ENCODE results near the gene RHOBTB1.

Gene RHOBTB1, protein sequence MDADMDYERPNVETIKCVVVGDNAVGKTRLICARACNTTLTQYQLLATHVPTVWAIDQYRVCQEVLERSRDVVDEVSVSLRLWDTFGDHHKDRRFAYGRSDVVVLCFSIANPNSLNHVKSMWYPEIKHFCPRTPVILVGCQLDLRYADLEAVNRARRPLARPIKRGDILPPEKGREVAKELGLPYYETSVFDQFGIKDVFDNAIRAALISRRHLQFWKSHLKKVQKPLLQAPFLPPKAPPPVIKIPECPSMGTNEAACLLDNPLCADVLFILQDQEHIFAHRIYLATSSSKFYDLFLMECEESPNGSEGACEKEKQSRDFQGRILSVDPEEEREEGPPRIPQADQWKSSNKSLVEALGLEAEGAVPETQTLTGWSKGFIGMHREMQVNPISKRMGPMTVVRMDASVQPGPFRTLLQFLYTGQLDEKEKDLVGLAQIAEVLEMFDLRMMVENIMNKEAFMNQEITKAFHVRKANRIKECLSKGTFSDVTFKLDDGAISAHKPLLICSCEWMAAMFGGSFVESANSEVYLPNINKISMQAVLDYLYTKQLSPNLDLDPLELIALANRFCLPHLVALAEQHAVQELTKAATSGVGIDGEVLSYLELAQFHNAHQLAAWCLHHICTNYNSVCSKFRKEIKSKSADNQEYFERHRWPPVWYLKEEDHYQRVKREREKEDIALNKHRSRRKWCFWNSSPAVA

DNA sequence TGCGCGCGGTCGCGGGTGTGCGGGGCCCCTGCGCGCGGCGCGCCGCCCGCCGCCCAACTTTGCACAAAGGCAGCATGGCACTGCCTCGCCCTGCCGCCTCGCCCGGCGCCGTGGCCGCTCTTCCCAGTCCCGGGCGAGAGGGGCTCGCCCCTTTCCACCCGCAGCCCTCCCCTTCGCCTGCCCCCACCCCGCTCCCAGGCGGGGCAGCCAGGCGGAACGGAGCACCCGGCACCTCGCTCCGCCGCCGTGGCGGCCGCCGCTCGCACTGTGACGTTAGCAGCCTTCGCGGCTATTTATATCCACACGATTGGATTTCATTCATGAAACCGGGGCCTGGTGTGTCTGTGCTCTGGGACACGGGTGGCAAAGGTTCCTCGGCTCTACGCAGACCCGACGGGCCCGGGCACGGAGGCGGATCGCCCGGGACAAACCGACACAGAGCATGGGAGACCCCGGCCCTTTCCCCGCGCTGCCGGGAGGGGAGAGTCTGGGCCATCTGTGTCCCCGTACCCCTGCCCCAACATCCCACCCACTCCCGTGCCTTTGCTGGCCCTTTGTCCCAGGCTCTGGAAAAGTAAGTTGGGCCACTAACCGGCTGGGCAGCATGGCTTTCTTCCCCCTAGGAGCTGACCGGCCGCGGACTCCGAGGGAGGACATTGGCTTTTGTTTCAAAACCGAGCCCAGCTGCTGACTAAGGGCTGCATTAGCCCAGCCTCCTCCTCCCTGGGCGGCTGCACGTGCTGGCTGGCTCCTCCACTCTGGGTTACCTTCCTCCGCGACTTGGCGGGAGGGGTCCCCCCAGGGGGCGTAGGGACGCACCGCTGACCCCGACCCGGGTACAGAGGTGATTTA is at the start of gene RHOBTB1:
RHOBTB1 (minus strand) TSS at position 128 of the 852 bp plus-strand sequence. CDS start 32,643 bp downstream, outside the sequence.
- Mint-ChIP-seq H3K27ac (ENCODE audit: low read depth) (no peak within 1 kb of the TSS), H3K4me1 (peaks cover 16% of the 10 kb centered on the region), H3K27me3 (peaks cover 88% of the 10 kb centered on the region), H3K36me3 (ENCODE audit: insufficient read depth) (peaks cover 2% of the 10 kb centered on the region), H3K9me3 (no peaks in the 10 kb centered on the region), H3K4me3 (peak within 1 kb of the TSS; percentile 70)
- ATAC-seq (replicated peaks; ENCODE audit: extremely low read depth, poor library complexity, severe bottlenecking) (peak; percentile 51), DNase-seq (ENCODE audit: low spot score in 2 of 2) (no peak)

DNA sequence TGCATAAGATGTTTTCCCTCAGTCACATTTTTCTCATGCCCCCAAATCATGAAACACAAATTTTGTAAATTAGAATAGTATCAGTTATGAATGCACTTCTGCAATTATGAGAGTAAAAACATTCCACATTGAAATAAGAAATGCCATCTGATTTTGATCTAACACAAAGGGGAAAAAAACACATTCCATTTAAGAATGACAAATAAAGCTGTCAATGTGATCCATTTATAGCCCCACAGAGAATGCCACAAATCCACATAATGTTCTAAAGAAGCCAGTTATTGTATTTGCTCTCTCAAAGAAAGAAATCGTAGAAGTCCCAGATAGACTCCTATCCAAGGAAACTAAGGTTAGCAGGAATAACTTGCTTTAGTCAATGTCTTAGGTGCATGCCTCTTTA is 48.7 kb upstream of the RHOBTB1 start:
- Mint-ChIP-seq H3K27me3 (peaks cover 45% of the 10 kb centered on the region), H3K4me1 (no peaks in the 10 kb centered on the region), H3K4me3 (no peak overlapping the region), H3K27ac (ENCODE audit: low read depth) (no peak overlapping the region), H3K36me3 (ENCODE audit: insufficient read depth) (peaks cover 1% of the 10 kb centered on the region), H3K9me3 (no peaks in the 10 kb centered on the region)
- DNase-seq (ENCODE audit: low spot score in 2 of 2): no peak
- ATAC-seq (replicated peaks; ENCODE audit: extremely low read depth, poor library complexity, severe bottlenecking): no peak

DNA sequence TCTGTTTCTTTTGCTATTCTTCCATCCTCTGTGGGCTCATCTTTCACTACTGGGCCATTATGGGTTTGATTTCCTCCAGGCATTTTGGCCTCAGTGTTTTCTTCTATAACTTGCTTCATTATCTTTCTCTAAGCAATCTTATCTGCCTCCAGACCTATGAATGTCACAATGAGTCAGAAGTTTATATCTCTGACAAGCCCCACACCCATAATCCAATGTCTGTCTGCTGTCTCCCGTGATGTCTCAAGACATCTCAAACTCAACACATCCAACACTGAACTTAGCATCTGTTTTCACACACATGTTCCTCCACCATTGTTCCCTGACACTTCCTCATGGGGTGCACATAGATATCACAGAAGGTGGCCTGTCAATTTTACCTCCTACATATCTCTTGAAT is 46.7 kb upstream of the RHOBTB1 start:
- ATAC-seq (replicated peaks; ENCODE audit: extremely low read depth, poor library complexity, severe bottlenecking): no peak
- Mint-ChIP-seq H3K27me3 (peaks cover 42% of the 10 kb centered on the region), H3K4me3 (no peak overlapping the region), H3K4me1 (no peaks in the 10 kb centered on the region), H3K27ac (ENCODE audit: low read depth) (no peak overlapping the region), H3K9me3 (no peaks in the 10 kb centered on the region), H3K36me3 (ENCODE audit: insufficient read depth) (peaks cover 1% of the 10 kb centered on the region)
- no peak for DNase-seq (ENCODE audit: low spot score in 2 of 2)

DNA sequence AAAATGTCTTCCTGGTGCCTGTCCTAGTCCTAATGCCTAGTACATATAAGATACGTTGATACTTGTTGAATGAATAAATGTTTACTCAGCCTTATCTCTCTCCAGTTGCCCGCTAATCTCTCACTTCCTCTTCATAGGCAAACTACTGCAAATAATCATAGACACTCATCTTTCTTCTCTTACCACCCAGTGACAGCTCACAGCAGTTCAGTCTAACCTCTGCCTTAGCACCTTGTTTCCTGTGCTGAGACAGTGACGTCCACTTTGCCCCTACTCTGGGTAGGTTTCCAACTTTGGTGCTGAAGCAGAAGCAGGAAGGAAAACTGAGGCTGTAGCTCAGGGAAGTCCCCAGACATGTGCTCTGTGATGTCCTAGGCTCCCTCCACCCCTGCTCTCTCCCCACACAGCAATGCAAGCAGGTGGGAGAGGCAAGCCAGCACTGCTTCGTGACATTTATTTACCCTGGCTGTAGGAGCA is 45.5 kb upstream of the RHOBTB1 start:
- no peaks in the 10 kb centered on the region for H3K9me3 Mint-ChIP-seq
- H3K4me3 Mint-ChIP-seq: no peak overlapping the region
- H3K36me3 Mint-ChIP-seq (ENCODE audit: insufficient read depth): peaks cover 1% of the 10 kb centered on the region
- H3K27ac Mint-ChIP-seq (ENCODE audit: low read depth): no peak overlapping the region
- peaks cover 41% of the 10 kb centered on the region for H3K27me3 Mint-ChIP-seq
- no peak for ATAC-seq (replicated peaks; ENCODE audit: extremely low read depth, poor library complexity, severe bottlenecking)
- H3K4me1 Mint-ChIP-seq: no peaks in the 10 kb centered on the region
- no peak for DNase-seq (ENCODE audit: low spot score in 2 of 2)

DNA sequence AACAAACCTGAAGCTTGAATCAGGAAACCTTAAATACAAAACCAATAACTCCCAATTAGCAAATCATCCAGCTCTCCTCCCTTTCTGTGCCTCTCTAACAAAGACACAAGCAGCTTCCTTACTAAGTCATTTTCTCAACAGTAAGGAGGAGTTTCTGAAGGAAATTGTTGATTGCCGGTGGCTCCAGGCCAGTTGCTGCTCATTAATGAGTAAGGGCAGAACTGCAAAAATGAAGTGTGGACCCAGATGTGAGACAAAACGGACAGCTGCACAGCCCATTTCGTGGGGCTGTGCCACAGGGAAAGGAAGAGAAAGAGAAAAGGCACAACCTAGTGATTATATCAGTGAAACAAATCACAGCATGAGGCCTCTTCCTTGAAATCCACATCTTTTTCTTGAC is 42.8 kb upstream of the RHOBTB1 start:
- Mint-ChIP-seq H3K4me3 (no peak overlapping the region), H3K4me1 (no peaks in the 10 kb centered on the region), H3K27me3 (peaks cover 37% of the 10 kb centered on the region), H3K9me3 (no peaks in the 10 kb centered on the region), H3K27ac (ENCODE audit: low read depth) (no peak overlapping the region), H3K36me3 (ENCODE audit: insufficient read depth) (peaks cover 1% of the 10 kb centered on the region)
- no peak for ATAC-seq (replicated peaks; ENCODE audit: extremely low read depth, poor library complexity, severe bottlenecking)
- DNase-seq (ENCODE audit: low spot score in 2 of 2): no peak

DNA sequence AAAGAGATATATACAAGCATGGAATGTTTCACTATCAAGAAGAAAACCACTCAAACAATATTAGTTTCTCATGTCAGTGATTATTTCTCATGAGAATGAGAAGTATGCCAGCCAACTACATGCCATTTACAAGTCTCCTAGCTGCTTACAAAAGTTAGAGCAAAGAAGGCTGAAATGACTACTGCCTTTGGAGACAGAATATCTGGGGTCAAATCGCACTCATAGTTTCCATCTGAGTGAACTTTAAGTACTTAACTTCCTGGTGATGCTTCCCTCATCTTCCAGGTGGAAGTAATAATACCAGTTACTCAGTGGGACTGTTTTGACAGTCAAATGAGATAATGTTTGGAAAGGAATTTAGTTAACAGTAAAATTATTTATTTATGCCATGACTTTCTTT is 42.0 kb upstream of the RHOBTB1 start:
- DNase-seq (ENCODE audit: low spot score in 2 of 2) (no peak), ATAC-seq (replicated peaks; ENCODE audit: extremely low read depth, poor library complexity, severe bottlenecking) (no peak)
- Mint-ChIP-seq H3K4me1 (no peaks in the 10 kb centered on the region), H3K27me3 (peaks cover 28% of the 10 kb centered on the region), H3K36me3 (ENCODE audit: insufficient read depth) (peaks cover 1% of the 10 kb centered on the region), H3K27ac (ENCODE audit: low read depth) (no peak overlapping the region), H3K4me3 (no peak overlapping the region), H3K9me3 (no peaks in the 10 kb centered on the region)

DNA sequence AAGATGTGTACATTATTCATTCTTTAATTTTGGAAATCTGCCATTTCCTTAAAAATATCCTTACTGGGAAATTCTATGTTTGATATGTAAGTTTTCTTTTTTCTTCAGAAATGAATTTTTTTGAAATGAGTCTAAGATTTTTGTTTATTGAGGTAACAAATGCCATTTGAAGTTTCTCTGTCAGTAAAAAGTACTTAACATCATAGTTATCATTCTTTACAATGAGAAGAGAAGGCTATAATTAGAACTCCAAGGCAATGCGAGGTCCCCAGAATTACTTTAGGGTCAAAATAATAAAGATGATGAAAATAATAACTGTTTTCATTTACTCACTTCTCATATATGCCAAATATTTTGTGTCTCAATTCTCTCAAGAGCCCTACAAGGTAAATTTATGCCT is 37.0 kb upstream of the RHOBTB1 start:
- no peaks in the 10 kb centered on the region for H3K9me3 Mint-ChIP-seq
- H3K27me3 Mint-ChIP-seq: peaks cover 9% of the 10 kb centered on the region
- no peak overlapping the region for H3K4me3 Mint-ChIP-seq
- no peak for DNase-seq (ENCODE audit: low spot score in 2 of 2)
- ATAC-seq (replicated peaks; ENCODE audit: extremely low read depth, poor library complexity, severe bottlenecking): no peak
- no peaks in the 10 kb centered on the region for H3K36me3 Mint-ChIP-seq (ENCODE audit: insufficient read depth)
- H3K4me1 Mint-ChIP-seq: no peaks in the 10 kb centered on the region
- no peak overlapping the region for H3K27ac Mint-ChIP-seq (ENCODE audit: low read depth)

DNA sequence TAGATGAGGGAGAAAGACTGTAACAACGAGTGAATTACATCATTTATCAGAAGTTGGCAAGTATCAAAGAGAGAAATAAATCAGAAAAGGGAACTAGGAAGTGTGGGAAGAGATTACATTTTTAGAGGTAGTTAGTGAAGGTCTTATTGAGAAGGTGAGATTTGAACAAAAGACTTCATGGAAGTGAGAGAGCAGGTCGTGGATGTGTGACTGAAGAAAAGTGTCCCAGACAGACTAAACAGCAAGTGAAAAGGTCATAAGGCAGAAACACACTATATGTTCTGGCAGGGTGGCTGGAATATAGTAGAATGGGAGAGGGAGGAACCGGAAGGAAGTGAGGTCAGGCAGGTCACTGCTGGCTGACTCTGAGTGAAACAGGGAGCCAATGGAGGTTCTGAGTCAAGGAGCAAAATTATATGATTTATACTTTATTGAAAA is 35.7 kb upstream of the RHOBTB1 start:
- Mint-ChIP-seq H3K4me1 (no peaks in the 10 kb centered on the region), H3K4me3 (no peak overlapping the region), H3K9me3 (no peaks in the 10 kb centered on the region), H3K27ac (ENCODE audit: low read depth) (no peak overlapping the region), H3K27me3 (peaks cover 17% of the 10 kb centered on the region), H3K36me3 (ENCODE audit: insufficient read depth) (no peaks in the 10 kb centered on the region)
- no peak for ATAC-seq (replicated peaks; ENCODE audit: extremely low read depth, poor library complexity, severe bottlenecking)
- DNase-seq (ENCODE audit: low spot score in 2 of 2): no peak

DNA sequence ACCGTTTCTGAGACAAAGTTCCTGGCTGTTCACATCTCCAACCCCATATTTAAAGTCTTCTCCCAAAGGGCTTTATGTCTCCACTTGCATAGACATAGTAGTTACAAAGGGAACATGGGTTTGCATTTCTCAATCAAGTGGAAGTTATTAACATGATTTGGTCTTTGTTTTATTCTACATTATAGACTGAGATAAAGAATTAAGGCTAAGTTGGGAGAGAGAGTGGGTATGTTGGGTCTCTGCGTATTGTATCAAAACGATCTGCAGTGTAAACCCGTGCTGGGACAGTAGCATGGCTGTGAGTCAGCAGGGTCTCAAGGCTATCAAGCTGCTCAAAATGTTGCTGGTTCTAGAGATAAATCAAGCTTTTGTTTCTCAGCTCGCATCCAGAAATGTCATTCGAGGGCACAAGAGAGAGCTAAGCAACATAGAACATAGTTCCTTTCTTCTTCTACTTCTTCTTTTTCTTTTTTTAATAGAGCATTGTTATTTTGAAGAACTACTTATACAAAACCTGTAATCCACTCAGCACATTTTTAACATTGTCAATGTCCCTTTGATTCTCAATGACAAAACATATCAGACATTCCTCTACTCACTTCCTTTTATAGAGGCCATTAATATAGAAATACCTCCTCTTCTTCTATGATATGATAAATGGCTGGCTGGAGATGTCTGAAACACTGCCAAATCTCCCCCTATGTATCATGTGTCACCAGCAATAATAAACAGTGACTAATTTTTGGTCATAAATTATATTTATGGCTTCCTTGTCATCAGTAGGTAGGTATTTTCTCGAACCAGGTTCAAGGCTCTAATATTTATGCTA is 34.5 kb upstream of the RHOBTB1 start:
- Mint-ChIP-seq H3K27me3 (peaks cover 10% of the 10 kb centered on the region), H3K4me1 (no peaks in the 10 kb centered on the region), H3K9me3 (no peaks in the 10 kb centered on the region), H3K27ac (ENCODE audit: low read depth) (no peak overlapping the region), H3K4me3 (no peak overlapping the region), H3K36me3 (ENCODE audit: insufficient read depth) (no peaks in the 10 kb centered on the region)
- ATAC-seq (replicated peaks; ENCODE audit: extremely low read depth, poor library complexity, severe bottlenecking): no peak
- DNase-seq (ENCODE audit: low spot score in 2 of 2): no peak

DNA sequence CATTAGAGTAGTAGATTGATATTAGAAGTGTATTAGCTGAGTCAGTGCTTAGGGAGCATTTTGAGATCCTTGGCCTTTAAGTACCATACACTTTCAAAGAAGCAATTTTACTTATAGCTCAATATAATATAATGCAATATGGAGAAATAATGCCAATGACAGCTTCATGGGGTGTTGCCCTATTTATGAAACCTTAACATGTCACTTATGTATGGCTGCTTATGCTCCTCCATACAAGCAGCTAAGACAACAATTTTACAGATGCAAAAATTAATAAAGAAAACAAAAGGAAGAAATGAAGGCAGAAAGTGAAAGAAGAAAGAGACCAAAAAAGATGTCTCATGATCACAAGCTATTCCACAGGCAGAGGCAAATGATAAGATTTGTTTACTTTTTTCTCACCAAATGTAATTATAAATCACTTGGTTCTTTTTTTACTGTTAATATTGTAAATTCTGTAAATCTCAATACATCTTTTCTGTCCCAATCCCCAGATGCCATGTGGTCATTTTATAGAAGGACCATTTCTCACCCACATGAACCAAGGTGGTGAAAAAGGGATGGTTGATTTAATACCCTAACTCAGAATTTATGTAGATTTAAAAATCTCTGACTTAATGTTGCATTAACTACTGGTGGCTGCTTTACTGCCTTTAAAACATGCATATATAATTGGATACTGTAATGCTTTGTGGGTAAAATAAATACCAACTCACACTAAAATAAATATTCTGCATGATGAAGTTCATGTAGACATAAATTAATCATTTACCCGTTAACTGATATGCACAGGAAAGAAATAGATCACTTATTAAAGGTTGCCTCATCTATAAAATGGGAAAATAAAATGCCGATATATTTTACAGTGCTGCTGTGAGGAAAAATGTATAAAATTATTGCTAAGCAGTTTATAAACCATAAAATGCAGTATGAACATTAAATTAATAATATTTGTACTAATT is 33.5 kb upstream of the RHOBTB1 start:
- Mint-ChIP-seq H3K27ac (ENCODE audit: low read depth) (no peak overlapping the region), H3K27me3 (peaks cover 17% of the 10 kb centered on the region), H3K36me3 (ENCODE audit: insufficient read depth) (no peaks in the 10 kb centered on the region), H3K4me1 (no peaks in the 10 kb centered on the region), H3K4me3 (no peak overlapping the region), H3K9me3 (no peaks in the 10 kb centered on the region)
- no peak for ATAC-seq (replicated peaks; ENCODE audit: extremely low read depth, poor library complexity, severe bottlenecking)
- no peak for DNase-seq (ENCODE audit: low spot score in 2 of 2)

DNA sequence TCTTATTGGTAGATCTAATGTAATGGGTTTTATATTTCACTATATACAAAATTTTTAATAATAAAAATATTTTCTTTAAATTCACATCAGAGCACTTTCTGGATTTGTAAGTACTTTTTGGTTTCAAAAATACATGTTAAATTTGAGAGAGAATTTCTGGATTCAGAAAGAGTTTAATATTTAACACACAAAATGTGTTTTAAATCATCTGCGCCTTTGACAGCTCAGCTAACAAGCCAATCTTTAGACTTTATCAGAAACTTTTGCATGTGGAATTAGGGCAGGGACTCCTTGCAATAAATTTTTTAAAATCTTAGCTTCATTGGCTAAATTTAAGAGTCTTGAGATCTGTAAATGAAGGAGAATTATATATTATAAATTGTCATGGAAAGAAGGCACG is 32.7 kb upstream of the RHOBTB1 start:
- ATAC-seq (replicated peaks; ENCODE audit: extremely low read depth, poor library complexity, severe bottlenecking): no peak
- Mint-ChIP-seq H3K9me3 (no peaks in the 10 kb centered on the region), H3K36me3 (ENCODE audit: insufficient read depth) (no peaks in the 10 kb centered on the region), H3K27me3 (peaks cover 24% of the 10 kb centered on the region), H3K4me1 (no peaks in the 10 kb centered on the region), H3K27ac (ENCODE audit: low read depth) (no peak overlapping the region), H3K4me3 (no peak overlapping the region)
- no peak for DNase-seq (ENCODE audit: low spot score in 2 of 2)

Data from central memory CD8-positive, alpha-beta T cell (primary cell).